Activated CD8-positive, alpha-beta memory T cell treated with anti-CD3 and anti-CD28 coated beads, Interleukin-2, amount 50 U/mL, for 24 hours (primary cell): ENCODE data around the gene CRYGC.
"Not testable (repeated sequence)": the region's sequence is repeated elsewhere in the genome, so short reads cannot be mapped to it uniquely, and the experiment has no call there.

Experiments
- DNase-seq: peaks from one replicate; pipeline ENCODE4 v3.0.0-alpha.2; 2020; ENCODE audit errors: extremely low read depth

CRYGC gene

DNA sequence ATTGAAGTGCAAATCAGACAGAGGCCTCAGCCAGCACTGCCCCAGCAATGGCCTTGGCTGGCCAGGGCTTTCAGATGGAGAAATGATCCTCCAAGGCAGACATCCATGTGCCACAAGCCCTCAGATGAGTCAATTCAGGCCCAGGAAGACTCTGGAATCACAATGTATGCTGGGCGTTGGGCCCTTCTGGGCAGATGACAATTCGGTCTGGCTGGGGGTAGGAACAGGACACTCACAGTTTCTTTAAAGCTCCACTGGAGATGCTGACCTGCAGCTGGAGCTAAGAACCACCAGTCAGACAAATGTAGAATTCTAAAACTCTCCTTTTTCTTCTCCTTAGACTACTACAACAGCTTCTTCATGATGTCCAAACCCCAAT is 7.1 kb upstream of the CRYGC start:
- no peak for DNase-seq

DNA sequence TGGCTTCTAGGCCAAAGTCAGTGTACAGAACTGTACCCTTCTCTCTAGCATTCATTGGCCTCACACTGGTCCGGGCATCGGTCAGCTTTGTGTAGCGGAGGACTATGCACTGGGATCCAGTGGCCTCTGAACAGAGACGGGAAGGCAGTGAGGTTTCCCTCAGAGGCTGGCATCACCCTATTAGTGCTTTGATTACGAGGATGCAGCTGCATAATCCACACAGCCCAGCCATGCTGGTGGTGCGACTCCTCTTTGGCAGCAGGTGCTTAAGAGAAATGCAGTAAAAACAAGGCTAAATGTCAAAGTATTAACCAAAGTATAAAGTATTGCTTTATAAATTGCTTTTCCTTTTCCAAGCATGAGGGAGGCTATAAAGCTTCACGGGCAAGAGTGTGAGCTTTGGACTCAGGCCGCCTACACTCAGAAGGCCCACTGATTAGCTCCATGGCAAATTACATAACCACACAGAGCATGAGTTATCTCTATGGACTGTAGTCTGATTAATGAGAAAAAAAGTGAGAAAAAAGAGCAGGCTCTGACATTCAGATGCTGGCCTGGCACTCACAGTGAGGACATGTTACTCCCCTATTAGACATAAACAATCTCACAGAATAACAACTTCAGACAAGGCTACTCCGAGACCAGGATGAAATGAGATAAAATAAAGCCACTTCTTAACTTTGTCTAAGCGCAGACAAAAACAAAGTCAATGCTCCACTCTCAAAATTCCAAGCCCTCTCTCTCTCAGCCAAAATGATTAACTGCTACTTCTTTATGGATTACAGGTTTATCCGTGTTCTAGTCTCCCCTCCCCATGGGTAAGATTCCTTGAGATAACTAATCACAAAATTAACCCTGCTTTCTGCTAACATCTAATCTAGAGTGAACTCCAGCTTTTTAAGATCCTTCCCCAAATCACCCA is 6.4 kb upstream of the CRYGC start:
- no peak for DNase-seq

DNA sequence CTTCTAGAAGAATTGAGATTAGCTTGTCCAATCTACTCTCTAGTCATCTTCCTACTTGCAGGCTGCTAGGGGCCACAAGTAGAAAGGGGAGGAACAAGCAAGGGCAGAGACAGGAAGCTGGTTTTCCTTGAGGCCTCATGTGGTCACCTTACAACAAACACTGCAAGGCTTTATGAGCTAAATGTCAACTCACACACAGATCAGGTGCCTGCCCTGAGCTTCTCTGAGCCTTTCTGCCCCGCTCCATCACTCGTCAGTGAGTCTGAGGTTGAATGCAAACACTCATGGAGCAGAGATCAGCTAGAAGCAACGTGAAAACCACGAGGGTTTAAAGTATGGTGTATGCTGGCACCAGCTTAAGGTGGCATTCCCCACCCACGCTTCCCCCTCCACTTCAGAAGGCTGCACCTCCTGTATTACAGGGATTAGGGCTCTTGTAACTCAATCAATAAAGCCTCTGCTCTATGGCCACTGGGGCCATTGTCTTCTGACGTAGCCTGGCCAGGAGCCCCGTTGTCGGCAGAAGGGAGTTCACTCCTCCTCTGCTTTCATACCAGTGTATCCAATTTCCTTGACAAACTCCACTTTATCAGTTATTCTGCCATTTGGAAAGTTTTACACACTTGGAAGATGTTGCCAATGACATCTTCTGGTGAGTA is 5.4 kb upstream of the CRYGC start:
- no peak for DNase-seq

DNA sequence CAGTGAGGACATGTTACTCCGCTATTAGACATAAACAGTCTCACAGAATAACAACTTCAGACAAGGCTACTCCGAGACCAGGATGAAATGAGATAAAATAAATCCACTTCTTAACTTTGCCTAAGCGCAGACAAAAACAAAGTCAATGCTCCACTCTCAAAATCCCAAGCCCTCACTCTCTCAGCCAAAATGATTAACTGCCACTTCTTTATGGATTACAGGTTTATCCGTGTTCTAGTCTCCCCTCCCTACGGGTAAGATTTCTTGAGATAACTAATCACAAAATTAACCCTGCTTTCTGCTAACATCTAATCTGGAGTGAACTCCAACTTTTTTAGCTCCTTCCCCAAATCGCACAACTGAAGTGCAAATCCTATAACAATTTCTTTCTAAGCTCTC is 1.1 kb upstream of the CRYGC start:
- DNase-seq: no peak

DNA sequence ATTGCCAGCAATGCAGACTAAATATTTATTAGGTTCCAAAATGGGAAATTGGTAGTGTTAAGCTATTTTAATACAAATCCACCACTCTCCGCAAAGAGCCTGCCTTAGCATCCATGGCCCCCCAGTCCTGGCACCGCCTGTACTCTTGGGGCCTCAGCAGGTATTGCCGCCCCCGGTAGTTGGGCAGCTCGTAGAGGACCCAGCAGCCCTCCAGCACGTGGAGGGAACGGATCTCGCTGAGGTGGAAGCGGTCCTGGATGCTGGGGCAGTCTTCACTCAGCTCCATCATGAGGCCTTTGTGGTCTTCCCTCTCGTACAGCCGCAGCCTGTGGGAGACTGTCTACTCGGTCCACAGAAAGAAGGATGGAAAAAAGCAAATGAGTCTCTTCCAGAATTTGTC is 1.5 kb downstream of the CRYGC start:
- no peak for DNase-seq

DNA sequence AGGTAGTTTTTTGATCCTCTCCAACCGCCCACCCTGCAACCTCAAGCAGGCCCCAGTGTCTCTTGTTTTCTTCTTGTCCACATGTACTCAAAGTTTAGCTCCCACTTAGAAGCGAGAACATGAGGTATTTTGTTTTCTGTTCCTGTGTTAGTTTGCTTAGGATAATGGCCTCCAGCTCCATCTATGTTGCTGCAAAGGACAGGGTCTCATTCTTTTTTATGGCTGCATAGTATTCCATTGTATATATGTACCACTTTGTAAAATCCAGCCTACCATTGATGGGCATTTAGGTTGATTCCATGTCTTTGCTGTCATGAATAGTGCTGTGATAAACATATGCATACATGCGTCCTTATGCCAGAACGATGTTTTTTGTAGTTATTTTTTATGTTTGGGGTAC is 2.5 kb downstream of the CRYGC start:
- DNase-seq: no peak

DNA sequence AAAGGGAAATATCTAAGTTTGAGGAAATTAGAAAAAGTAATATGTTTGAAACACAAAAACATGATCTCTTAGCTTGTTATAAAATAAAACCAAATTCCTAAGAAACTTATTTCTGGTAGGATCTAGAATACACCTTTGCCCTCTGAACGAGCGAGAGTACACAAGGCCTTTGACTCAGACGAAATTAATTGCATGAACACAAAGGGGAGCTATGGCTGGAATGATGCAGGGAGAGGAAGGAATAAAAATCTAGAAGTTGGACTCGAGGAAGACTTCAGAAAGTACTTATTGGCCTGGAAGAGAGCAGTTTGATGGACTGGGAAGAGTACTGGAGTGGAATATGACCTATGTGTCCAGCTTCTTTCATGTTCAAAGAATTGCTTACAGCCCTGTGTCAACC is 4.4 kb downstream of the CRYGC start:
- DNase-seq: no peak

DNA sequence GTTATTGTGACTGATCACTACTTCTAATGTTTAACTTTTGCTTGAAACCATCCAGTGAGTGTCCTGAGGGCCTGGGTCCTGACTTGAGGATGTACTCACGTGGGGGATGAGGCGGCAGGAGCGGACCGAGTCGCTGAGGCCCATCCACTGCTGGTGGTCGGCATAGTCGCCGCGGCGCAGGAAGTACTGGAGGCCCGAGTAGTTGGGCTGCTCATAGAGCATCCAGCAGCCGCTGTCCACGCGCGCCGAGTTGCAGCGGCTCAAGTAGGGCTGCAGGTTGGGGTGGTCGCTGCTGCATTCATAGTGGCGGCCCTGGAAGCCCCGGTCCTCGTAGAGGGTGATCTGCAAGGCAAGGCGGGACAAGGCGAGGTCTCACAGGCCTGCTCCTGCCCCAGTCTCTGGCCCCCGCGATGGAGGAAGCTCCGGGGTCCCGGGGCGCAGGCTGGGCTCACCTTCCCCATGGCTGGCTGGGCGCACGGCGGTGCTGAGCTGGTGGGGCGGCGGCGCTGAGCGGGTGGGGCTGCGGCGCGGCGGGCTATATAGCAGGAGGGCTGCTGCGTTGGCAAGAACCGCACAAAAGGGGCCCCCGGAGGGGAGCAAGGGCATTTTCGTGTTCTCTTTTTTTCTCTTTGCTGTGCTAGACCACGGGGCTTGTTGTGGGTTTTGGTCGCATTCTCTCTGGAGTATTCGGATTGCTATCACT is 5.5 kb downstream of the CRYGC start, which contains the start of gene CRYGD:
CRYGD (minus strand) TSS at position 512 of the 703 bp plus-strand sequence; CDS start at position 461, 51 bp downstream.
- not testable (repeated sequence) for DNase-seq

DNA sequence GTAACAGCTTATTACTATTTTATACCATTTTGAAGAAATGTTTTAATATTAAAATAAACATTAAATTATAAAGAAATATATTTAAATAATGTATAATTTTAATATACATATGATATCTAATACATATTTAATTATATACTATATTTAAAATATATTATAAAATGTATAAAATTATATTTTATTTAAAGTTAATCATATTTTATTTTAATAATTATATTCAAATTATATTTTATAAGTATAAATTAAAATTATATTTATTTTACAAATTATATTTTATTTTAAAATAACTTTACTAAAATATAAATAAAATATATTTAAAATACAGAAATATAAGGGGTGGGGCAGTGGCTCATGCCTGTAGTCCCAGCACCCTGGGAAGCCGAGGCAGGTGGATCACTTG is 7.4 kb downstream of the CRYGC start:
- no peak for DNase-seq

DNA sequence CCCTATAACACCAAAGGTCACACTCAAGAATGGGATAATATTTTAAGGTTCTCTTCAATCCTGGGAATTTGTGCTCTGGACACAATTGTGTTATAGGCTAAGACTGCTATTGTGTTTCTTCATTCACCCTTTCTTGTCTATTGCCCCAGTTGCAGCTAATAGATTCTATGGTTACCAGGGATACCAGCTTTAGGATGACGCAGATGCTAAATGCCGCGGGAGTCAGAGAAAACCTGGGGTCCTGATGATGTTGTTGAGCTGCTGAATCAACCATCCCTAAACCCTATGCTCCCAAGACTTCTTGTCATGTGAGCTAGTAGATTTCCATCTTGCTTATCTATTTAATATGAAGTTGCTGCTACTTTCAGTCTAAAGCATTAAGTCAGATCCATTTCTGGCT is 10.7 kb downstream of the CRYGC start:
- DNase-seq: no peak

DNA sequence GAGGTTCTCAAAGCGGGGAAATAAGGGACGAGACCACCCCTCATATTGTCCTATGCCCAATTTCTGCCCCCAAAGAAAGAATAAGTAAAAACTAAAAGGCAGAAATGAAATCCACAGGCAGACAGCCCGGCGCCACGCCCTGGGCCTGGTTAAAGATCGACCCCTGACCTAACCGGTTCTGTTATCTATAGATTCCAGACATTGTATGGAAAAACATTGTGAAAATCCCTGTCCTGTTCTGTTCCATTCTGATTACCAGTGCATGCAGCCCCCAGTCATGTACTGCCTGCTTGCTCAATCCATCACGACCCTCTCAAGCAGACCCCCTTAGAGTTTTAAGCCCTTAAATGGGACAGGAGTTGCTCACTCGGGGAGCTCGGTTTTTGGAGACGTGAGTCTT is 12.2 kb downstream of the CRYGC start:
- DNase-seq: not testable (repeated sequence)

DNA sequence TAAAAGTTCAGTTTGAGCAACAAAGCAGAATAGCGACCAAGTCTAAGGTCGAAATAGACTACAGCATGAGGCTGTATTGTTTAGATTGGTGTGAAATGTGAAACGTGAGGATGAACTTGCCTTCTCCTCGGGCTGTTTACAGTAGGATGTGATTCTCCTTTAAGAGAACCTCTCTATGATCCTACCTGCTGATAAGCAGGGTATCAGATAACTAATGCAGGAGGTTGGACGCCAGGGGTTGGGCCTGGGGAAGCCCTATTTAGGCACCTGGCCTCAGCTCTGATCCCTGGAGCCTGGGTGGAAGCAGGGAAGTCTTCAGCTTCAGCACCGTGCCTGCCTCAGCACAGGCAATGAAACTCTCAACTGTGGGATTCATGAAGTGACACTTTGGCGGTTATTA is 16.7 kb downstream of the CRYGC start:
- DNase-seq: no peak

DNA sequence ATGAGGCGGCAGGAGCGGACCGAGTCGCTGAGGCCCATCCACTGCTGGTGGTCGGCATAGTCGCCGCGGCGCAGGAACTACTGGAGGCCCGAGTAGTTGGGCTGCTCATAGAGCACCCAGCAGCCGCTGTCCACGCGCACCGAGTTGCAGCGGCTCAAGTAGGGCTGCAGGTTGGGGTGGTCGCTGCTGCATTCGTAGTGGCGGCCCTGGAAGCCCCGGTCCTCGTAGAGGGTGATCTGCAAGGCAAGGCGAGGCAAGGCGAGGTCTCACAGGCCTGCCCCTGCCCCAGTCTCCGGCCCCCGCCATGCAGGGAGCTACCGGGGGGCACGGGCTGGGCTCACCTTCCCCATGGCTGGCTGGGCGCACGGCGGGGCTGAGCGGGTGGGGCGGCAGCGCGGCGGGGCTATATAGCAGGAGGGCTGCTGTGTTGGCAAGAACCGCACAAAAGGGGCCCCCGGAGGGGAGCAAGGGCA is 17.3 kb downstream of the CRYGC start:
- not testable (repeated sequence) for DNase-seq

DNA sequence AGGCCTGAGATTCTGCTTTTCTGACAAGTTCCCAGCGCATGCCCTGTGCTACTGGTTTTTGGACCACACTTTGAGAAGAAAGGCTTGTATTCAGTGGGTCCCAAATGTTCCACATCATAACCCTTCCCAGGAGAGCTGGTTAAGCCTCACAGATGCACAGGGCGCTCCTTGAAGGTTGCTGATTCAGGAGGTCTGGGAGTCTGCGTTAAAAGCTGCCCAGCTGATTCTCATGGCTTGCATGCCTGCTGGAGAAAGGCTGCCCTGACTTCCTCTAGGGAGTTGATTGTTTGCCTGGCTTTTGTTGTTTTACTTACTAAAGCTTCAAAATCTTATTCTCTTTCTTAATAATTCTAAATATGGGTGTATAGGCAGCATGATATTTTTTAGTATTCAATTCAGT is 26.0 kb downstream of the CRYGC start:
- DNase-seq: no peak

DNA sequence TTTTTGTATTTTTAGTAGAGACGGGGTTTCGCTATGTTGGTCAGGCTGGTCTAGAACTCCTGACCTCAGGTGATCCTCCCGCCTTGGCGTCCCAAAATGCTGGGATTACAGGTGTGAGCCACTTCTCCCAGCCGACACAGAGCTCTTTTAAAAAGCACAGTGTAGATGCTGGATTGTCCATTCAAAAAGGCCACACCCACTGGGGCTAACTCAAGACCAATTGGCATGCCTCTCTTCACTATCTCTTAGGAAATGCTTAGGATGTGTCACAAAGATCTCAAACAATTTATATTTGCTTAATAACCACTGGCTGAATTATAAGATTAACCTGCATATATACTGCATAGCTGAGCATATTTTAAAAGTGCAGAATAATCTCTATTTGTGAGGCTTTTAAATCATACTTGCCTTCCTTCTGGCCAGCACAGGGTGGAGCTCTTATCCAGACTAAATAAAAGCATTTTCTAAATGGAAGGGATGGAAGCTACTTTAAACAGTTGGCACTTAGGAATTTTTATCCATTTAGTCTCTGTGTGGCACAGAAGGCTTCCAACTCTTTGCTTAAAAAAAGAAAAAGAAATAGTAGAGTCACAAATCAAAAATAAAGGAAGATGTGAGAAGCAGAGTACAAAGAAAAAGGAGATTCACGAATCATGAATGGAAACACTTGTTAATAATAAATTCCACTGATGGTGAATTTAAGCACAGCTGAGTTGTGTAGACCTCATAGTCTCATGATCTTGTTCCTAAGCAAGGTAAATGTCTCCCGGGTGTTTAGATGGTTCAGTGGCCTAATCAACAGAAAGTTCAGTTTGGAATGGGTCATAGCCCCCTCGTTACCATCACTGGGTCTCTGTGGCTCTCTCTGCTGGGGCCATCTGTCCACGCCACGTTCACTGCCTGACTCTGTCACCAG is 27.7 kb downstream of the CRYGC start:
- DNase-seq: no peak

DNA sequence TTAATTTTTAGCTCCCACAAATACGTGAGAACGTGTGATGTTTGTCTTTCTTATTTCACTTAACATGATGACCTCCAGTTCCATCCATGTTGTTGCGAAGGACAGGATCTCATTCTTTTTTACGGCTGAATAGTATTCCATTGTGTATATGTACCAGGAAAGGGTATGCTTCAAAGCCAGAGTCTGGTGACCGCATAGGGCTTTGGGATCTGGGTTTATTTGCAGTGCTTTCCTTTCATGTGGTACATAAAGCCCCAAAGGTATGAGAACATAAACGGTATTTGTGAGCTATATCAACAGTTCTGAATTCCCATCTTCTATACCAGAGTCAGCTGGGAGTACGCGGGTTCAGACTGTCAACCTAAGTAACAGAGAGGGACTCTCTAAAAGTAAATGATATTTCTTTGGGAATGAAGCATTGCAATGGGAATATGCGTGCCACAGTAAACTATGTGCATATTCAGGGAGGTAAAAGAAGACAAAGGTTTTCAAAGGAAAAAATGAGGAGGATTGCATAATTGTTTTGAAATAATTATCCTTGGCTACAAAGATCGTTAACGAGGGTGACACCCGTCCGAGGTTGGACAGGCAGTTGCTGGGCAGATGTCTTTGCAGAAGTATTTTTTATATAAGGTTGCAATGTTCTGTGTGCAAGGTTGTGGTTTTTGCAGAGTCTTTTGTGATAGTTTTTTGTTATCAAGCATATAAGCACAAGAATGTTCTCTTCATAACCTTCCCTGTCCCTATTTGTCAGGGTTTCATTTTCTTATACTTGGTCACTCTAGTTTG is 29.8 kb downstream of the CRYGC start:
- DNase-seq: no peak

DNA sequence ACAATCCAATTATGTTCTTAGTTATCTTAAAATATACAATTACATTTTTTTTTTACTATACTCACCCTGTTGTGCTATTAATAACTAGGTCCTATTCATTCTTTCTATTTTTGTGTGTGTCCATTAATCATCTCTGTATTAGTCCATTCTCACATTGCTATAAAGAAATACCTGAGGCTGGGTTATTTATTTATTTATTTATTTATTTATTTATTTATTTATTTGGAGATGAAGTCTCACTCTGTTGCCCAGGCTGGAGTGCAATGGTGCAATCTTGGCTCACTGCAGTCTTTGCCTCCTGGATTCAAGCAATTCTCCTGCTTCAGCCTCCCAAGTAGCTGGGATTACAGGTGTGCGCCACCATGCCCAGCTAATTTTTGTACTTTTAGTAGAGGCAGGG is 30.9 kb downstream of the CRYGC start:
- not testable (repeated sequence) for DNase-seq

DNA sequence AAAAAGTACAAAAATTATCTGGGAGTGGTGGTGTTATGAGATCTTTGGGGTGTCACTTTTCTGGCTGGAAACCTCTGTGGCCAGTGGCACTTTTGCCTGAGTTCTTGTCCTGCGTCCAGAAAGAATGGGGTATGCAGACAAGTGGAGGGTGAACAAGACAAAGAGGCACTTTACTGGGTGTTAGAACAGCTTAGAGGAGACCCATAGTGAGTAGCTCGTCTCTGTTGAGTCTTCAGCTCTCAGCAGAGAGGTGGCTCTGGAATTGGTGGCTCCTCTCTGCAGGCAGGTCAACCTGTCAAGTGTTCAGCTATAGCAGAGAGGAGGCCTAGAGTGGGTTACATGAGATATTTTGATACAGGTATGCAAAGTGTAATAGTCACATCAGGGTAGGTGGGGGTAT is 31.4 kb downstream of the CRYGC start:
- DNase-seq: no peak

DNA sequence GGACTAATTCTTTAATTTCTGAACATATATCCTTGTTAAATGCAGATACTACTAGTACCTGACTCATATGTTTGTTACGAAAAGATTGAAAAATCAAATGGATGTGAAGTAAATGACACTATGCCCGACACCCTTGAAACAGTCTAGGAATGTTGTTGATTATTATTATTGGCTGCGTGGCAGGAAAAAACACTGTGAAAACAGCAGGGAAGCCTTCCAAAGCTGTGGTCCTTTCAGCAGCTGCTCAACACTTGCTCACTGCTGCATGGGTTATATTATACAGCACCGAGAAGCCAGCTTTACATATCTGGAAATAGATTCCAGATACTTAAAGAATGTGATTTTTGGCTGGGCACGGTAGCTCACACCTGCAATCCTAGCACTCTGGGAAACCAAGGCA is 31.8 kb downstream of the CRYGC start:
- no peak for DNase-seq

DNA sequence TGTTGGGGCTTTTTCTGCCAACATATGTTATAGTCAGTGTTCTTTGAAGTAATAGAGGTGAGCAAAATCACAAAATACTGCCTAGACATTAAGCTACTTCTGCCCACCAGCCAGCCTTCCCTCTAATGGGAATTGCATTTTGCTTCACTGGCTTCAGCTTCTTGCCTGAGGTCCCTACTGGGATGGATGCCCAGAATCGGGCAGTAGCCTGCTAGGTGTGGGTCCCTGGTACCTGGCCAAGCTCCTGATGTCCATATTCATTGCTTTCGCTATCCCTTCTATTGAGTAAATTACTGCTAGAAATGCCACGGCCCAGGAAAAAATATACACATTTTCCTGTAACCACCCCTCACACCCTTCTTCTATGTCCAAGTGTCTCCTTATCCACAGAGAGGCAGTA is 32.3 kb downstream of the CRYGC start:
- DNase-seq: no peak

DNA sequence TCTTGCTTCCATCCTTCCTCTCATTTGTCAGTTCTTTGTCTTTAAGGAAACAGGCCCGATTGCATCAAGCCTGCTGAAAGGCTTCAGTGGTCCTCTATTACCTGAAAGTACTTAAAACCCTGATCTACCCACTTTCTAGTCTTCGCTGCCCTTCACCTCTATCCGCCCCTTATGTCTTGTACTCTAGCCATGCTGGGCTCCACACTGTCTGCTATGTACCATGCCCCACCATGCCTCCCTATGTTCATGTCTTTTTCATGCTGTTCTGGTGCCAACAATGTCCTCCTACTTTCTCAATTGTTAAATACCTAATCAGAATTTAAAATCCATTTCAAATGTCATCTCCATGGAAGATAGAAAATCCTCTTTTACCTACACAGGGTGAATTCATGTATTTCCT is 33.5 kb downstream of the CRYGC start:
- DNase-seq: no peak
